ENCODE data around the gene CX3CL1.
"Not testable (repeated sequence)": the region's sequence is repeated elsewhere in the genome, so short reads cannot be mapped to it uniquely, and the experiment has no call there.

CX3CL1 gene

GRCh38 chr16:57357330-57358085, 14.8 kb upstream of the CX3CL1 start:
- no peak for DNase-seq (ENCODE audit: low read depth)

- DNase-seq (ENCODE audit: low read depth) = no peak
Observed at GRCh38 chr16:57358086-57358420, 14.2 kb upstream of the CX3CL1 start.

GRCh38 chr16:57358527-57359095, 13.7 kb upstream of the CX3CL1 start, which contains the start of gene CCL22:
TSS of gene CCL22 (plus strand) at chr16:57358783. CDS start at chr16:57358817, 34 bp downstream.
- DNase-seq (ENCODE audit: low read depth) = no peak

- no peak for DNase-seq (ENCODE audit: low read depth)
Observed at GRCh38 chr16:57360321-57360935, 11.9 kb upstream of the CX3CL1 start.

GRCh38 chr16:57361404-57361803, 10.9 kb upstream of the CX3CL1 start:
- DNase-seq (ENCODE audit: low read depth) = no peak

- no peak for DNase-seq (ENCODE audit: low read depth)
Observed at GRCh38 chr16:57364143-57364542, 8.1 kb upstream of the CX3CL1 start.

GRCh38 chr16:57366544-57367040, 5.7 kb upstream of the CX3CL1 start:
- no peak for DNase-seq (ENCODE audit: low read depth)

GRCh38 chr16:57367116-57367752, 5.1 kb upstream of the CX3CL1 start:
- DNase-seq (ENCODE audit: low read depth) = no peak

GRCh38 chr16:57371494-57372371, 557 bp upstream of the CX3CL1 start:
- no peak for DNase-seq (ENCODE audit: low read depth)

- DNase-seq (ENCODE audit: low read depth) = no peak
Observed at GRCh38 chr16:57373117-57373947, 1.0 kb downstream of the CX3CL1 start.

GRCh38 chr16:57374067-57374534, 1.8 kb downstream of the CX3CL1 start:
- no peak for DNase-seq (ENCODE audit: low read depth)

GRCh38 chr16:57374925-57375465, 2.7 kb downstream of the CX3CL1 start:
- not testable (repeated sequence) for DNase-seq (ENCODE audit: low read depth)

- DNase-seq (ENCODE audit: low read depth) = no peak
Observed at GRCh38 chr16:57376313-57376818, 4.1 kb downstream of the CX3CL1 start.

- DNase-seq (ENCODE audit: low read depth) = no peak
Observed at GRCh38 chr16:57377080-57377841, 5.0 kb downstream of the CX3CL1 start.

GRCh38 chr16:57379579-57379978, 7.3 kb downstream of the CX3CL1 start:
- DNase-seq (ENCODE audit: low read depth) = no peak

GRCh38 chr16:57380671-57381462, 8.6 kb downstream of the CX3CL1 start:
- no peak for DNase-seq (ENCODE audit: low read depth)

GRCh38 chr16:57381791-57382534, 9.7 kb downstream of the CX3CL1 start:
- no peak for DNase-seq (ENCODE audit: low read depth)
